Measurements from ENCODE around the gene NPW.

The NPW gene

GRCh38 chr16:2019518-2019920 lies at the start of gene NPW:
Gene NPW, plus strand, starts transcription at chr16:2019785.
- no peak for DNase-seq

- peak; percentile 96 for DNase-seq
Measured at GRCh38 chr16:1971796-1972489, 47.6 kb upstream of the NPW start, which contains the start of gene TBL3. Gene TBL3, plus strand, starts transcription at chr16:1972053. Its CDS starts 112 bp downstream, at chr16:1972165.

GRCh38 chr16:1972490-1972877 lies 47.1 kb upstream of the NPW start:
- no peak for DNase-seq

GRCh38 chr16:1973461-1974156 lies 46.0 kb upstream of the NPW start:
- DNase-seq = no peak

- DNase-seq = no peak
Measured at GRCh38 chr16:1974157-1975070, 45.2 kb upstream of the NPW start.

- DNase-seq = no peak
Measured at GRCh38 chr16:1975432-1976215, 44.0 kb upstream of the NPW start.

- DNase-seq = no peak
Measured at GRCh38 chr16:1976216-1976520, 43.4 kb upstream of the NPW start.

GRCh38 chr16:1976951-1977874 lies 42.4 kb upstream of the NPW start:
- DNase-seq = no peak

- DNase-seq = no peak
Measured at GRCh38 chr16:1977875-1978268, 41.7 kb upstream of the NPW start.

- DNase-seq = no peak
Measured at GRCh38 chr16:1978476-1979120, 41.0 kb upstream of the NPW start.

GRCh38 chr16:1979271-1980029 lies 40.1 kb upstream of the NPW start:
- DNase-seq = no peak

- DNase-seq = no peak
Measured at GRCh38 chr16:1980030-1980769, 39.4 kb upstream of the NPW start.

GRCh38 chr16:1980770-1981087 lies 38.9 kb upstream of the NPW start:
- no peak for DNase-seq

GRCh38 chr16:1981398-1981836 lies 38.2 kb upstream of the NPW start, which contains the start of gene NOXO1:
Gene NOXO1, minus strand, starts transcription at chr16:1981469. Its CDS starts 290 bp downstream, at chr16:1981179.
- no peak for DNase-seq

GRCh38 chr16:1982013-1982433 lies 37.6 kb upstream of the NPW start:
- DNase-seq = no peak

- no peak for DNase-seq
Measured at GRCh38 chr16:1982991-1983543, 36.5 kb upstream of the NPW start.

GRCh38 chr16:1983544-1984346 lies 35.8 kb upstream of the NPW start, which contains the start of gene GFER:
Gene GFER, plus strand, starts transcription at chr16:1984193. Its CDS starts 26 bp downstream, at chr16:1984219.
- DNase-seq = peak; percentile 98

Data from 8988T (cell line).